IgD-negative memory B cell (primary cell): Measurements from ENCODE around the gene TRIB2. TPM values are rescaled to one million over a fixed set of nuclear protein-coding genes. Genes with fewer than 3 reads are reported as not detected.
"Not testable (repeated sequence)": the region's sequence is repeated elsewhere in the genome, so short reads cannot be mapped to it uniquely, and the experiment has no call there.

Source experiments
- H3K27ac Mint-ChIP-seq, 3 donors: one replicate each; pipeline ENCODE4 v1.8.0; 2020 to 2022; ENCODE audit warnings: mild to moderate bottlenecking in 3 of 3, mixed read lengths in 3 of 3, moderate library complexity in 1 of 3
- H3K27me3 Mint-ChIP-seq: one replicate; pipeline ENCODE4 v1.8.0; 2021; ENCODE audit warnings: mixed read lengths
- H3K36me3 Mint-ChIP-seq: one replicate; pipeline ENCODE4 v1.8.0; 2020; ENCODE audit warnings: mild to moderate bottlenecking, mixed read lengths
- H3K4me1 Mint-ChIP-seq, 3 donors: one replicate each; pipeline ENCODE4 v1.8.0; 2020 to 2022; ENCODE audit warnings: mixed read lengths in 3 of 3, mild to moderate bottlenecking in 1 of 3
- H3K4me3 Mint-ChIP-seq, 4 donors: one replicate each; pipeline ENCODE4 v1.8.0; 2020 to 2022; ENCODE audit warnings: mild to moderate bottlenecking in 4 of 4, mixed read lengths in 4 of 4, moderate library complexity in 3 of 4
- H3K9me3 Mint-ChIP-seq, 3 donors: one replicate each; pipeline ENCODE4 v1.8.0; 2020 to 2021; ENCODE audit warnings: mixed read lengths in 3 of 3, mild to moderate bottlenecking in 1 of 3
- polyA plus RNA-seq: library from polyadenylated mRNA; unstranded; fragments of 300-500 nt; fragmentation: Illumina TruSeq; gene quantifications from one replicate; pipeline ENCODE4 v1.2.3, GENCODE V29; 2021

The TRIB2 gene
- polyA plus RNA-seq = 41.2 TPM

DNA sequence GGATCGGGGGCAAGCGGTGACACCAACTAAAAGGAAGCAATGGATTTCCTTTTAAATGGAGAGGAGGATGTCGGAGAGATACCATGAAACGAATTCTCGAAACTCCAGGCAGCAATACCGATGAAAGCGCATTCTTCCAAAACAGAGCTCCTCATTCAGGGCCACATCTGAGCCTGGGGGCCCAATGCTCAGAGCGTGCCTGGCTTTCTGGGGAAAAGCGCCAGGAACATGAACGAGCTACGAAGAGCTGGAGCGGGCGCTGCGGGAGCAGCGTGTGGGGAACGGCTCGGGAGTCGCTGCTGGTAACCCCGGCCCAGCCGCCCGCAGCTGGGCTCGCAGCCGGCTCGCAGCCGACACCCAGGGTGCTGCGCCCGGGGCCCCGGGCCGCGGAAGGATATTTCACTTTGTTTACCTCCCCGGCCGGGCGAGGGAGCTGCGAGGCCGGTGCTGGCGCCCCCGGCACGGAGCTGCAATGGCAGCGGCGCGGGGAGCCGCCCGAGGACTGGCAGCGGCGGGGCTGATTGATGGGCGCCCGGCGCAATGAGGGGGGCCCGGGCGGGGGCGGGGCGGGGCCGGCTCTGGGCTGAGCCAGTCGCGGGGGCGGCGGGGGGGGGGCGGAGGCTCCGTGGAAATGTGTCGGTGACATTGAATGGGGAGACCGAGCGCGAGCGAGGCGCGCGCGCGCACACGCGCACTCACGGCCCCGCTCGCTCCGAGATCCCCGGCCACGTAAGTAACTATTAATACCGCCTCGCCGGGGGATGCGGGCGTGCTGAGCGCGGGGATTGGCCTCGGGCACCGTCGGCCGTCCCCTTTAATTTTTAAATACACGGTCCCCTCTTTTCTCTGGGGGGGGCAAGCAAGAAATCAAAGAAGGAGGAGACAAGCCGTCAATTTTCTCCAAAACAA lies at the start of gene TRIB2:
TRIB2 (plus strand) TSS at position 655 of the 909 bp plus-strand sequence. CDS start 1,372 bp downstream, outside the sequence.
- Mint-ChIP-seq H3K27ac (peak within 1 kb of the TSS; percentile 94 to 97 (median 94)), H3K36me3 (peaks cover 4% of the 10 kb centered on the region), H3K4me3 (peak within 1 kb of the TSS; percentile 92 to 97 (median 96)), H3K9me3 (no peaks in the 10 kb centered on the region), H3K27me3 (no peaks in the 10 kb centered on the region), H3K4me1 (peaks cover 29 to 37% (median 35%) of the 10 kb centered on the region in 3 donors)

DNA sequence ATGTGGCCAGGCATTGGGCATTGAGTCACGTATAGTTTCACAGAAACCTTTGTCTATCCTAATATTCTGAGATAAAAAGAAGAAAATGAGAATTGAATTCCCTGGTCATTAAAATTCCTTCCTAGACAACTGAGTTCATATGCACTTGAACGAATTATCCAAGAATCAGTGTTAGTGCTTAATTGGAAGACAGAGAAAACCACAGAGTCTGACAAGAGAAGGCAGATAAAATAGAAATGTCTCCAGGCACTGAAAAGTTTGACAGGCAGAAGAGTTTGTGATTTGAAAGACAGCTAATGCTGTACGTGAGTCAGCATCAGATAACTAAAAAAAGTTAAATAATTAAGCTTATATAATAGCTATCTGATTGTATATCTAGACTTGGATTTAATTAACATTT lies 47.7 kb upstream of the TRIB2 start:
- Mint-ChIP-seq H3K27ac (no peak overlapping the region), H3K36me3 (no peaks in the 10 kb centered on the region), H3K4me3 (no peak overlapping the region), H3K4me1 (no peaks in the 10 kb centered on the region), H3K9me3 (peaks cover 4 to 19% (median 9%) of the 10 kb centered on the region in 3 donors), H3K27me3 (peaks cover 4% of the 10 kb centered on the region)

- Mint-ChIP-seq H3K4me3 (no peak overlapping the region), H3K27ac (no peak overlapping the region), H3K27me3 (peaks cover 6% of the 10 kb centered on the region), H3K4me1 (no peaks in the 10 kb centered on the region), H3K36me3 (no peaks in the 10 kb centered on the region), H3K9me3 (no peaks in the 10 kb centered on the region)
Measured at GRCh38 chr2:12672711-12673315, 43.9 kb upstream of the TRIB2 start.

- no peak overlapping the region for H3K27ac Mint-ChIP-seq
- peaks cover 7% of the 10 kb centered on the region for H3K27me3 Mint-ChIP-seq
- H3K4me1 Mint-ChIP-seq = no peaks in the 10 kb centered on the region
- peaks cover 0 to 2% (median under 1%) of the 10 kb centered on the region in 3 donors for H3K9me3 Mint-ChIP-seq
- H3K36me3 Mint-ChIP-seq = no peaks in the 10 kb centered on the region
- H3K4me3 Mint-ChIP-seq = no peak overlapping the region
Measured at GRCh38 chr2:12674644-12675328, 42.0 kb upstream of the TRIB2 start.

GRCh38 chr2:12675352-12675795 lies 41.4 kb upstream of the TRIB2 start:
- H3K36me3 Mint-ChIP-seq = peaks cover 2% of the 10 kb centered on the region
- H3K9me3 Mint-ChIP-seq = peaks cover 3 to 6% (median 4%) of the 10 kb centered on the region in 3 donors
- no peaks in the 10 kb centered on the region for H3K4me1 Mint-ChIP-seq
- no peak overlapping the region for H3K27ac Mint-ChIP-seq
- peaks cover 7% of the 10 kb centered on the region for H3K27me3 Mint-ChIP-seq
- no peak overlapping the region for H3K4me3 Mint-ChIP-seq

GRCh38 chr2:12675801-12676200 lies 40.9 kb upstream of the TRIB2 start:
- Mint-ChIP-seq H3K27me3 (peaks cover 7% of the 10 kb centered on the region), H3K4me1 (no peaks in the 10 kb centered on the region), H3K9me3 (peaks cover 3 to 6% (median 4%) of the 10 kb centered on the region in 3 donors), H3K27ac (no peak overlapping the region), H3K36me3 (peaks cover 2% of the 10 kb centered on the region), H3K4me3 (no peak overlapping the region)

DNA sequence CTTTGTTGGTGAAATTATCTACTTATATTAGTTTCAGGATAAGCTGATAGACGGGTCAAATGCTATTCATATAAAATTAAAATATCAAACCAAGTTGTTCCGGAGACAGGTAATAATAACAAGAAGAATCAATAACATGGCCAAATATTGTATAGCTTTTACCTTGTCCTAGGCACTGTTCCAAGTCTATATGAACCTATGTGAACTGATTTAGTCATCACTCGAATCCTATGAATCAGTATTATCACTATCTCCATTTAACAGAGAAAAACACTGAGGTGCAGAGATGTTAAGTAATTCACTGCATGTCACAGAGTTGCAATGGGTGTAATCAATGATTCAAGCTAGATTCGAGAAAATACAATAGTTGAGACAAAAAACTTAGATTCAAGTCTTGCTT lies 40.0 kb upstream of the TRIB2 start:
- Mint-ChIP-seq H3K4me3 (no peak overlapping the region), H3K4me1 (no peaks in the 10 kb centered on the region), H3K27me3 (peaks cover 7% of the 10 kb centered on the region), H3K27ac (no peak overlapping the region), H3K36me3 (peaks cover 2% of the 10 kb centered on the region), H3K9me3 (peaks cover 3 to 6% (median 4%) of the 10 kb centered on the region in 3 donors)

GRCh38 chr2:12678186-12678585 lies 38.5 kb upstream of the TRIB2 start:
- Mint-ChIP-seq H3K4me1 (no peaks in the 10 kb centered on the region), H3K27me3 (peaks cover 7% of the 10 kb centered on the region), H3K4me3 (no peak overlapping the region), H3K36me3 (peaks cover 2% of the 10 kb centered on the region), H3K9me3 (peaks cover 3 to 6% (median 4%) of the 10 kb centered on the region in 3 donors), H3K27ac (no peak overlapping the region)

- no peak overlapping the region for H3K4me3 Mint-ChIP-seq
- H3K27me3 Mint-ChIP-seq = peaks cover 14% of the 10 kb centered on the region
- peaks cover 0 to 2% (median 0%) of the 10 kb centered on the region in 3 donors for H3K4me1 Mint-ChIP-seq
- no peak overlapping the region for H3K27ac Mint-ChIP-seq
- peaks cover 3 to 6% (median 4%) of the 10 kb centered on the region in 3 donors for H3K9me3 Mint-ChIP-seq
- H3K36me3 Mint-ChIP-seq = peaks cover 2% of the 10 kb centered on the region
Measured at GRCh38 chr2:12679550-12680072, 37.1 kb upstream of the TRIB2 start.

GRCh38 chr2:12680115-12680514 lies 36.6 kb upstream of the TRIB2 start:
- not testable (repeated sequence) for H3K27ac Mint-ChIP-seq
- peaks cover 16% of the 10 kb centered on the region for H3K27me3 Mint-ChIP-seq

GRCh38 chr2:12682017-12682416 lies 34.7 kb upstream of the TRIB2 start:
- H3K36me3 Mint-ChIP-seq = peaks cover 2% of the 10 kb centered on the region
- H3K9me3 Mint-ChIP-seq = peaks cover 3 to 6% (median 4%) of the 10 kb centered on the region in 3 donors
- peaks cover 15% of the 10 kb centered on the region for H3K27me3 Mint-ChIP-seq
- peak overlapping the region in 1 of 3 donors; percentile 71 for H3K27ac Mint-ChIP-seq
- peaks cover 0 to 5% (median 0%) of the 10 kb centered on the region in 3 donors for H3K4me1 Mint-ChIP-seq
- H3K4me3 Mint-ChIP-seq = no peak overlapping the region

More at GRCh38 chr2:12680115-12680514, 36.6 kb upstream of the TRIB2 start:
- not testable (repeated sequence) for H3K4me1 Mint-ChIP-seq, H3K36me3 Mint-ChIP-seq, H3K9me3 Mint-ChIP-seq, H3K4me3 Mint-ChIP-seq

DNA sequence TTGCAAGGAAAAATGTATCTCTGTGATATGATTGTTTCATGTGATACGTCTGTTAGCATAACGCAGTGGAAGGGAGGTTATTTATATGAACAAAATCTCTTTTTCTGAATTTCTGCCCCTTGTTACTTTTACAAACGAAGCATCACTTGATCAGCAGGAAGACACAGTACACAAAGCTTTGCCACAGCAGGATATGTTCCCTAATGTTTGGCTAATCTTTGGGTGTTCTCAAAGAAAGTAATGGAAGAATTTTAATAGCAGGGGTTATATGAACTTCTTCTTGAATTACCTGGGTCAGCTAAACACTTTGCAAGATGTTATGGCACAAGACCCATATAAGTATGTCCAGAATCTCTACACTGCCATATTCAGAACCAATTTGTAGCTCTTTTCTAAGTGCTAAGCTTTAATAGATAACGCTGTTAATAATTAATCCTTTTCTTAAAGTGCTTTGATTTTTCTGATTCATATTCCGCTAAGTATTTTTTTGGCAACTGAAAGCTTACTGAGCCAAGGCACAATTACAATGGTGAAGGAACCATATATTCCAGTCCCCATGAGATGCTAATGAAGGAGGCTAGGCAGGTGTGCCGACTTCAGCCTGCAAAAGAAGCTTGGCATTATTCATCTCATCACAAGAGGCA lies 33.2 kb upstream of the TRIB2 start:
- Mint-ChIP-seq H3K9me3 (peaks cover 3 to 6% (median 4%) of the 10 kb centered on the region in 3 donors), H3K4me1 (peaks cover 0 to 5% (median 0%) of the 10 kb centered on the region in 3 donors), H3K27me3 (peaks cover 15% of the 10 kb centered on the region), H3K4me3 (no peak overlapping the region), H3K36me3 (peaks cover 2% of the 10 kb centered on the region), H3K27ac (no peak overlapping the region)

GRCh38 chr2:12684471-12684936 lies 32.2 kb upstream of the TRIB2 start:
- Mint-ChIP-seq H3K36me3 (peaks cover 2% of the 10 kb centered on the region), H3K4me3 (no peak overlapping the region), H3K27ac (no peak overlapping the region), H3K9me3 (peaks cover 3 to 6% (median 4%) of the 10 kb centered on the region in 3 donors), H3K27me3 (peaks cover 14% of the 10 kb centered on the region), H3K4me1 (peaks cover 0 to 5% (median 0%) of the 10 kb centered on the region in 3 donors)

DNA sequence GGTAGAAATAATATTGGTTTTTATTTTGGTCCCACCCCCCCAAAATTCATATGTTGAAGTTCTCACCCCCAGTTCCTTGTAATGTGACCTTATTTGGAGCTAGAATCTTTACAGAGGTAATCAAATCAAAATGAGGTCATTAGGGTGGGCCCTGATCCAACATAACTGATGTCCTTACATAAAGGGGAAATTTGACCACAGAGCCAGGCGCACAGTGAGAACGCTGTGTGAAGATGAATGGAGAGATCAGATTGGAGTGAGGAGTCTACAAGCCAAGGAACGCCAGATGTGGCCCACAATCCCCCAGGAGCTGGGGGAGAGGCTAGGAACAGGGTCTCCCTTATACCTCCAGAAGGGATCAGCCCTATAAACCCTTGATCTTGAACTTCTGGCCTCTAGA lies 31.6 kb upstream of the TRIB2 start:
- H3K9me3 Mint-ChIP-seq = peaks cover 3 to 6% (median 3%) of the 10 kb centered on the region in 3 donors
- no peak overlapping the region for H3K27ac Mint-ChIP-seq
- no peak overlapping the region for H3K4me3 Mint-ChIP-seq
- peaks cover 0 to 5% (median 0%) of the 10 kb centered on the region in 3 donors for H3K4me1 Mint-ChIP-seq
- H3K36me3 Mint-ChIP-seq = peaks cover 2% of the 10 kb centered on the region
- peaks cover 16% of the 10 kb centered on the region for H3K27me3 Mint-ChIP-seq
